ENCODE data around the gene MNT. TPM values are rescaled to one million over a fixed set of nuclear protein-coding genes. Genes with fewer than 3 reads are reported as not detected.
A peak's percentile ranks its signal among the peaks of the same experiment; 100 is the strongest.

The MNT gene
- total and polyA plus RNA-seq, 2 experiments from 2014 or later: 5.7 to 6.4 TPM

- no peak for DNase-seq (ENCODE audit: low spot score)
- Mint-ChIP-seq H3K4me3 (no peak overlapping the region), H3K9me3 (no peaks in the 10 kb centered on the region), H3K4me1 (peaks cover 17% of the 10 kb centered on the region), H3K27me3 (ENCODE audit: insufficient read depth, low read depth, poor library complexity) (peaks cover 18% of the 10 kb centered on the region), H3K36me3 (ENCODE audit: low read depth) (peaks cover 12% of the 10 kb centered on the region; the same call in 2 of the 3 replicates), H3K27ac (peak overlapping the region; percentile 87)
- H3K4me1 ChIP-seq (ENCODE audit: insufficient read depth): no peaks in the 10 kb centered on the region; the same call in 1 of the 2 replicates
- TF ChIP-seq ETS1 (IDR thresholded peaks at IDR 0.05) (no peak), STAT1 (IDR thresholded peaks at IDR 0.05; ENCODE audit: unreplicated experiment) (no peak), POLR2AphosphoS5 (IDR thresholded peaks at IDR 0.05; ENCODE audit: low read depth) (no peak), REST (IDR thresholded peaks at IDR 0.05; ENCODE audit: unreplicated experiment) (no peak), ZNF462 (CRISPR knock-in tag; IDR thresholded peaks at IDR 0.05) (no peak)
- no peak overlapping the region for H3K27ac ChIP-seq (ENCODE audit: low read depth)
- H3K36me3 ChIP-seq (ENCODE audit: insufficient read depth): no peaks in the 10 kb centered on the region
- H3K27me3 ChIP-seq (ENCODE audit: insufficient read depth): no peaks in the 10 kb centered on the region
- H3K79me2 ChIP-seq (replicated peaks; ENCODE audit: insufficient read depth): no peaks in the 10 kb centered on the region
- no peaks in the 10 kb centered on the region; the same call in none of the 2 replicates for H4K20me1 ChIP-seq (replicated peaks; ENCODE audit: insufficient read depth)
- H3K4me3 ChIP-seq: no peak overlapping the region
- H2AFZ ChIP-seq: no peak overlapping the region
- no peak for ATAC-seq
- peak overlapping the region; percentile 43; the same call in 1 of the 2 replicates for H3K4me2 ChIP-seq
- H3K9me2 ChIP-seq (ENCODE audit: insufficient read depth): no peaks in the 10 kb centered on the region
- 0 out of 2 replicates have a peak, but pooled peaks cover 3% of the 10 kb centered on the region for H3F3A ChIP-seq (replicated peaks; ENCODE audit: low read depth)
These were observed 30.7 kb downstream of the MNT start for GRCh38 chr17:2370211-2370589.
